HEK293 (cell line): ENCODE measurements around the gene FAM174B.
A peak's percentile ranks its signal among the peaks of the same experiment; 100 is the strongest.

Source experiments
- CTCF ChIA-PET: fragments of 350-600 bp; formaldehyde crosslinking; extraction: SDS; loops from one replicate; lab custom pipeline; 2021; ENCODE audit warnings: antibody characterized with exemption; lab: Yijun Ruan, JAX
- POLR2A ChIA-PET: fragments of 300-600 bp; formaldehyde crosslinking; extraction: SDS; loops from one replicate; lab custom pipeline; 2020; ENCODE audit warnings: antibody characterized with exemption, inconsistent platforms; lab: Yijun Ruan, JAX
- H3K27ac ChIP-seq: fragments of 200-500 bp; sonication (Bioruptor generic); 2 replicates; pipeline ENCODE4 v1.5.1; 2014; ENCODE audit warnings: low read depth, low read length, control low read depth, inconsistent platforms; ENCODE audit errors: extremely low read depth
- H3K36me3 ChIP-seq, 2 experiments: fragments of 200-500 bp in 1 of 2; sonication (Bioruptor generic) in 1 of 2; 1 replicate in 1 of 2; 2 replicates in 1 of 2; pipeline ENCODE4 v1.5.1; 2014 to 2017; ENCODE audit warnings: inconsistent platforms in 2 of 2, low read length in 2 of 2; ENCODE audit not compliant: control insufficient read depth in 2 of 2, insufficient read depth in 1 of 2
- H3K4me1 ChIP-seq: fragments of 200-500 bp; sonication (Bioruptor generic); 2 replicates; pipeline ENCODE4 v1.5.1; 2014; ENCODE audit warnings: mild to moderate bottlenecking, low read length, inconsistent platforms; ENCODE audit not compliant: control insufficient read depth, insufficient read depth
- H3K4me3 ChIP-seq: 2 replicates; pipeline ENCODE4 v1.5.1; 2011; ENCODE audit warnings: low read depth, mild to moderate bottlenecking, control low read depth, low read length, moderate library complexity
- H3K9me3 ChIP-seq: fragments of 200-500 bp; sonication (Bioruptor generic); 2 replicates; pipeline ENCODE4 v1.5.1; 2014; ENCODE audit warnings: low read depth, low read length, inconsistent platforms; ENCODE audit not compliant: control insufficient read depth, insufficient read depth
- GLIS1 ChIP-seq: fragments of 450-650 bp; formaldehyde crosslinking; IDR thresholded peaks from 2 replicates; pipeline ENCODE4 v1.5.1; 2016; ENCODE audit warnings: missing biosample characterization, missing genetic modification characterization
- KLF8 ChIP-seq: fragments of 450-650 bp; formaldehyde crosslinking; IDR thresholded peaks from 2 replicates; pipeline ENCODE4 v1.5.1; 2016; ENCODE audit warnings: missing biosample characterization, missing genetic modification characterization
- OSR2 ChIP-seq: fragments of 450-650 bp; formaldehyde crosslinking; IDR thresholded peaks from 2 replicates; pipeline ENCODE4 v1.5.1; 2016; ENCODE audit warnings: missing biosample characterization, missing genetic modification characterization
- ZBTB17 ChIP-seq: fragments of 450-650 bp; formaldehyde crosslinking; IDR thresholded peaks from 2 replicates; pipeline ENCODE4 v1.5.1; 2016; ENCODE audit warnings: missing biosample characterization, missing genetic modification characterization
- ZBTB21 ChIP-seq: fragments of 450-650 bp; formaldehyde crosslinking; IDR thresholded peaks from 2 replicates; pipeline ENCODE4 v1.5.1; 2017; ENCODE audit warnings: missing biosample characterization, missing genetic modification characterization
- ZBTB7A ChIP-seq: fragments of 450-650 bp; formaldehyde crosslinking; IDR thresholded peaks from 2 replicates; pipeline ENCODE4 v1.5.1; 2016; ENCODE audit warnings: low read depth, missing biosample characterization, missing genetic modification characterization
- ZEB2 ChIP-seq: fragments of 450-650 bp; formaldehyde crosslinking; IDR thresholded peaks from 2 replicates; pipeline ENCODE4 v1.5.1; 2016; ENCODE audit warnings: missing biosample characterization, missing genetic modification characterization
- ZNF19 ChIP-seq: fragments of 450-650 bp; formaldehyde crosslinking; IDR thresholded peaks from 2 replicates; pipeline ENCODE4; 2016; ENCODE audit warnings: missing biosample characterization, missing genetic modification characterization, low read depth
- ZNF214 ChIP-seq: fragments of 450-650 bp; formaldehyde crosslinking; IDR thresholded peaks from 2 replicates; pipeline ENCODE4 v1.5.1; 2017; ENCODE audit warnings: missing biosample characterization, mild to moderate bottlenecking, missing genetic modification characterization, borderline replicate concordance
- ZNF404 ChIP-seq: fragments of 450-650 bp; formaldehyde crosslinking; IDR thresholded peaks from 2 replicates; pipeline ENCODE4 v1.5.1; 2017; ENCODE audit warnings: missing biosample characterization, missing genetic modification characterization
- ZNF596 ChIP-seq: fragments of 450-650 bp; IDR thresholded peaks from 2 replicates; pipeline ENCODE4 v1.5.0; 2018; ENCODE audit warnings: missing biosample characterization, mild to moderate bottlenecking, missing genetic modification characterization, moderate library complexity
- ZNF624 ChIP-seq: fragments of 450-650 bp; formaldehyde crosslinking; IDR thresholded peaks from 2 replicates; pipeline ENCODE4 v1.5.1; 2017; ENCODE audit warnings: missing biosample characterization, missing genetic modification characterization
- ZNF660 ChIP-seq: fragments of 450-650 bp; IDR thresholded peaks from 2 replicates; pipeline ENCODE4 v1.5.1; 2018; ENCODE audit warnings: missing biosample characterization, mild to moderate bottlenecking, missing genetic modification characterization
- ZNF776 ChIP-seq: fragments of 450-650 bp; formaldehyde crosslinking; IDR thresholded peaks from 2 replicates; pipeline ENCODE4 v1.5.0; 2017; ENCODE audit warnings: missing biosample characterization, missing genetic modification characterization, borderline replicate concordance
- TF ChIP-seq, protein P1 (sequence below): fragments of 450-650 bp; formaldehyde crosslinking; IDR thresholded peaks from 2 replicates; pipeline ENCODE4 v1.5.1; 2017; ENCODE audit warnings: missing biosample characterization, missing genetic modification characterization
- TF ChIP-seq, protein P2 (sequence below): fragments of 450-650 bp; formaldehyde crosslinking; IDR thresholded peaks from 2 replicates; pipeline ENCODE4 v1.5.1; 2016; ENCODE audit warnings: missing biosample characterization, missing genetic modification characterization
- TF ChIP-seq, protein P3 (sequence below): fragments of 450-650 bp; formaldehyde crosslinking; IDR thresholded peaks from 2 replicates; pipeline ENCODE4 v1.5.1; 2016; ENCODE audit warnings: missing biosample characterization, missing genetic modification characterization, borderline replicate concordance

Gene FAM174B

DNA sequence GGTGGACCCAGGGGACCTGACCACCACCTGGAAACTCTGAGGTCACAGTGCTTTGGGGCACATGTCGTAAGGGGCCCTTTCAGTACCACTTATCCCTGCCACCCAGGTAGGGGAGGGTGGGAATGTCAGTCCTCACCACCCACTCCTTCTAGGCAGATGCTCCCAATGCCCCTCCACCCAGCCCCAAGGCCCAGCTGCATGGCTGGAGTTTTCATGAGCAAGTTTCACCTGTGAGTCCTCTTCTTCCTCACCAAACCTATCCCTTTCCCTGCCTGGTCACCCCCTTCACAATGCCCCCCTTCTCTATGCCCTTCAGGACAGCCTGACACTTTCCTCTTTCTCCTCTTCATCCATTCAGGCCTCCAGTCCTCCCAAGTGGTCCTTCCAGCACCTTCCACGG, 9.8 kb downstream of the FAM174B start:
- ChIA-PET POLR2A (no interaction called here), CTCF (interaction anchor here (0.6 to 0.9 kb wide), 3 partner anchors 11 to 1217 kb away, joined by 3 to 9 read pairs (median 3); no protein-coding TSS in a partner anchor)
- H3K27ac ChIP-seq, result no peak overlapping the region
- no peaks in the 10 kb centered on the region; the same call in 1 of the 2 replicates for H3K9me3 ChIP-seq
- H3K4me1 ChIP-seq, result peaks cover 20% of the 10 kb centered on the region
- TF ChIP-seq ZEB2 (tag by site-specific recombination) (no peak), GLIS1 (tag by site-specific recombination) (no peak), ZBTB7A (no peak), ZNF624 (tag by site-specific recombination) (no peak), OSR2 (tag by site-specific recombination) (no peak), KLF8 (tag by site-specific recombination) (no peak), ZNF19 (no peak), ZBTB21 (tag by site-specific recombination) (no peak), ZNF660 (tag by site-specific recombination) (no peak)
- TF ChIP-seq, protein P1, sequence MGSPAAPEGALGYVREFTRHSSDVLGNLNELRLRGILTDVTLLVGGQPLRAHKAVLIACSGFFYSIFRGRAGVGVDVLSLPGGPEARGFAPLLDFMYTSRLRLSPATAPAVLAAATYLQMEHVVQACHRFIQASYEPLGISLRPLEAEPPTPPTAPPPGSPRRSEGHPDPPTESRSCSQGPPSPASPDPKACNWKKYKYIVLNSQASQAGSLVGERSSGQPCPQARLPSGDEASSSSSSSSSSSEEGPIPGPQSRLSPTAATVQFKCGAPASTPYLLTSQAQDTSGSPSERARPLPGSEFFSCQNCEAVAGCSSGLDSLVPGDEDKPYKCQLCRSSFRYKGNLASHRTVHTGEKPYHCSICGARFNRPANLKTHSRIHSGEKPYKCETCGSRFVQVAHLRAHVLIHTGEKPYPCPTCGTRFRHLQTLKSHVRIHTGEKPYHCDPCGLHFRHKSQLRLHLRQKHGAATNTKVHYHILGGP, result no peak
- TF ChIP-seq, protein P2, sequence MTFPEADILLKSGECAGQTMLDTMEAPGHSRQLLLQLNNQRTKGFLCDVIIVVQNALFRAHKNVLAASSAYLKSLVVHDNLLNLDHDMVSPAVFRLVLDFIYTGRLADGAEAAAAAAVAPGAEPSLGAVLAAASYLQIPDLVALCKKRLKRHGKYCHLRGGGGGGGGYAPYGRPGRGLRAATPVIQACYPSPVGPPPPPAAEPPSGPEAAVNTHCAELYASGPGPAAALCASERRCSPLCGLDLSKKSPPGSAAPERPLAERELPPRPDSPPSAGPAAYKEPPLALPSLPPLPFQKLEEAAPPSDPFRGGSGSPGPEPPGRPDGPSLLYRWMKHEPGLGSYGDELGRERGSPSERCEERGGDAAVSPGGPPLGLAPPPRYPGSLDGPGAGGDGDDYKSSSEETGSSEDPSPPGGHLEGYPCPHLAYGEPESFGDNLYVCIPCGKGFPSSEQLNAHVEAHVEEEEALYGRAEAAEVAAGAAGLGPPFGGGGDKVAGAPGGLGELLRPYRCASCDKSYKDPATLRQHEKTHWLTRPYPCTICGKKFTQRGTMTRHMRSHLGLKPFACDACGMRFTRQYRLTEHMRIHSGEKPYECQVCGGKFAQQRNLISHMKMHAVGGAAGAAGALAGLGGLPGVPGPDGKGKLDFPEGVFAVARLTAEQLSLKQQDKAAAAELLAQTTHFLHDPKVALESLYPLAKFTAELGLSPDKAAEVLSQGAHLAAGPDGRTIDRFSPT (tag by site-specific recombination), result no peak
- TF ChIP-seq, protein P3, sequence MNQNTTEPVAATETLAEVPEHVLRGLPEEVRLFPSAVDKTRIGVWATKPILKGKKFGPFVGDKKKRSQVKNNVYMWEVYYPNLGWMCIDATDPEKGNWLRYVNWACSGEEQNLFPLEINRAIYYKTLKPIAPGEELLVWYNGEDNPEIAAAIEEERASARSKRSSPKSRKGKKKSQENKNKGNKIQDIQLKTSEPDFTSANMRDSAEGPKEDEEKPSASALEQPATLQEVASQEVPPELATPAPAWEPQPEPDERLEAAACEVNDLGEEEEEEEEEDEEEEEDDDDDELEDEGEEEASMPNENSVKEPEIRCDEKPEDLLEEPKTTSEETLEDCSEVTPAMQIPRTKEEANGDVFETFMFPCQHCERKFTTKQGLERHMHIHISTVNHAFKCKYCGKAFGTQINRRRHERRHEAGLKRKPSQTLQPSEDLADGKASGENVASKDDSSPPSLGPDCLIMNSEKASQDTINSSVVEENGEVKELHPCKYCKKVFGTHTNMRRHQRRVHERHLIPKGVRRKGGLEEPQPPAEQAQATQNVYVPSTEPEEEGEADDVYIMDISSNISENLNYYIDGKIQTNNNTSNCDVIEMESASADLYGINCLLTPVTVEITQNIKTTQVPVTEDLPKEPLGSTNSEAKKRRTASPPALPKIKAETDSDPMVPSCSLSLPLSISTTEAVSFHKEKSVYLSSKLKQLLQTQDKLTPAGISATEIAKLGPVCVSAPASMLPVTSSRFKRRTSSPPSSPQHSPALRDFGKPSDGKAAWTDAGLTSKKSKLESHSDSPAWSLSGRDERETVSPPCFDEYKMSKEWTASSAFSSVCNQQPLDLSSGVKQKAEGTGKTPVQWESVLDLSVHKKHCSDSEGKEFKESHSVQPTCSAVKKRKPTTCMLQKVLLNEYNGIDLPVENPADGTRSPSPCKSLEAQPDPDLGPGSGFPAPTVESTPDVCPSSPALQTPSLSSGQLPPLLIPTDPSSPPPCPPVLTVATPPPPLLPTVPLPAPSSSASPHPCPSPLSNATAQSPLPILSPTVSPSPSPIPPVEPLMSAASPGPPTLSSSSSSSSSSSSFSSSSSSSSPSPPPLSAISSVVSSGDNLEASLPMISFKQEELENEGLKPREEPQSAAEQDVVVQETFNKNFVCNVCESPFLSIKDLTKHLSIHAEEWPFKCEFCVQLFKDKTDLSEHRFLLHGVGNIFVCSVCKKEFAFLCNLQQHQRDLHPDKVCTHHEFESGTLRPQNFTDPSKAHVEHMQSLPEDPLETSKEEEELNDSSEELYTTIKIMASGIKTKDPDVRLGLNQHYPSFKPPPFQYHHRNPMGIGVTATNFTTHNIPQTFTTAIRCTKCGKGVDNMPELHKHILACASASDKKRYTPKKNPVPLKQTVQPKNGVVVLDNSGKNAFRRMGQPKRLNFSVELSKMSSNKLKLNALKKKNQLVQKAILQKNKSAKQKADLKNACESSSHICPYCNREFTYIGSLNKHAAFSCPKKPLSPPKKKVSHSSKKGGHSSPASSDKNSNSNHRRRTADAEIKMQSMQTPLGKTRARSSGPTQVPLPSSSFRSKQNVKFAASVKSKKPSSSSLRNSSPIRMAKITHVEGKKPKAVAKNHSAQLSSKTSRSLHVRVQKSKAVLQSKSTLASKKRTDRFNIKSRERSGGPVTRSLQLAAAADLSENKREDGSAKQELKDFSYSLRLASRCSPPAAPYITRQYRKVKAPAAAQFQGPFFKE (tag by site-specific recombination), result no peak
- H3K4me3 ChIP-seq, result no peak overlapping the region
- H3K36me3 ChIP-seq, result no peaks in the 10 kb centered on the region; a peak in 1 of 3 replicates

DNA sequence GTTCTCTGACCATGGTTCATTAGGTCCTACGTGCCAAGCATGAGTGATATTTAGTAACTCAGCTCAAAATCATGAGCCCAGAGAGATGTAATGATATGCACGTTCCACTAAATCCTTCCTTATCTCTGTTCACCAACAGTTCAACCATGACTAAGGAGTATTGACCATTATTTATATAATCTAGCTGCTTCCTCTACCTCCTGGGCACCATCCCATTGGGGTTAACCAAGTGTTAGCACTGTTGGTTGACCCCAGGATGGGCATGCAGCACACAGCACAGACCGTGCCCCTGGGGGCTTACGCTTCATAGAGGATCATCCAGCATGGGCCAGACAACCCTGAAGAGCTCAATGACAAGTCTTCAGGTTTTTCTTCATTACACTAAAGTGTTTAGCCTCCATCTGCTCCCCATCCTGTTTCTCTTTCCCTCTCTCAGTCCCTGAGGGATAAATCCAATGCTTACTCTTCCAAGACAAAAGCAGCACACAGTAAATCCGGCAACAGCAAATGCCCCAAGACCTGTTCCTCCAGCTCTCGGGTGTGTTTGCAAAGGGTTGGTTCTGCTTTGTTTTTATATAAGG, 10.4 kb downstream of the FAM174B start:
- no peaks in the 10 kb centered on the region; the same call in 1 of the 2 replicates for H3K9me3 ChIP-seq
- 0 out of 2 replicates have a peak, but pooled peaks have one; percentile 12 for TF ChIP-seq ZBTB17 (tag by site-specific recombination)
- no peak for TF ChIP-seq GLIS1 (tag by site-specific recombination)
- no peak for TF ChIP-seq ZNF404 (tag by site-specific recombination)
- no peak for TF ChIP-seq ZNF596
- TF ChIP-seq ZNF214 (tag by site-specific recombination), result no peak
- no peak for TF ChIP-seq ZNF776 (tag by site-specific recombination)
- H3K27ac ChIP-seq, result no peak overlapping the region
- no peak overlapping the region for H3K4me3 ChIP-seq
- no peaks in the 10 kb centered on the region; a peak in 1 of 3 replicates for H3K36me3 ChIP-seq
- ChIA-PET CTCF (interaction anchor here (0.5 to 0.9 kb wide), 2 partner anchors 11 to 35 kb away, joined by 3 read pairs; no protein-coding TSS in a partner anchor), POLR2A (interaction anchor here (1.6 kb wide), 1 partner anchor 9 kb away, joined by 4 read pairs; no protein-coding TSS in a partner anchor)
- peaks cover 15% of the 10 kb centered on the region for H3K4me1 ChIP-seq
